HG03025 (cell line): ENCODE measurements around the gene DPP3.
A peak's percentile ranks its signal among the peaks of the same experiment; 100 is the strongest.
"Not testable (repeated sequence)": the region's sequence is repeated elsewhere in the genome, so short reads cannot be mapped to it uniquely, and the experiment has no call there.

Experiments
- ATAC-seq: cut with Tn5 transposase; IDR thresholded peaks from one replicate; pipeline ENCODE4 v1.9.1; 2021; ENCODE audit warnings: mild to moderate bottlenecking, moderate library complexity; ENCODE audit not compliant: unreplicated experiment, low FRiP score

DPP3 gene

DNA sequence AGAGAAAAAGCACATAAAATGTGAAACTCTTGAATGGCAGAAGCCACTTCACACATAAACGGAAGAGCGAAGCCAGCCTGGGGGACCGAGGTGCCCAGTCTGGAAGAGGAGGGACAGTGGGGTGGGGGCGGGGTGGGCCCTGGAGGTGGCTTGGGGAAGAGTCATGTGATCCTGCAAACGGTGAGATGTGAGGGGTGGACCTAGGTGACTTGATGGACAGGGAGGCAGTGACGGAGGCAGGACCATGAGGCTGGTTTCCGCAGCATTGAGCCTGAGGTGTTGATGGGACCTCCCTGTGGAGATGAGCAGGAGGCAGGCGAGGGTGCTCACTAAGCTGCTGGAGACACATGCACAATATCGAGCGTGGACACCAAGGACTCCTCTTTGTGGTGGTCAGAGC, 48.8 kb downstream of the DPP3 start:
- no peak for ATAC-seq

DNA sequence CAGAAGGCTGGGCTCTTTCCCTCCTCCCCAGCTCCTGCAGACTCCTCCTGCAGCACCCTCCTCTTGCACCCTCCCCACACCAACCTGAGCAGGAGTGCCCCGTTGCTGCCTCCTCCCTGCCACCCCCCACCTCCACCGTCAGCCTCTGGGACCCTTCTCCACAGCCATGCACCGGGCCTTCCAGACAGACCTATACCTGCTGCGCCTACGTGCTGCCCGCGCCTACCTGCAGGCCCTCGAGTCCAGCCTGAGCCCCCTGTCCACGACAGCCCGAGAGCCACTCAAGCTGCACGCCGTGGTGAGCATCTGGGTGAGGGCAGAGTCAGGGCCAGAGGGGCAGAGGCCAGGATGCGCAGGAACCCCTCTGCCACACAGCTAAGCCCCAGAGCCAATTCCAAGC, 49.4 kb downstream of the DPP3 start:
- ATAC-seq: no peak

DNA sequence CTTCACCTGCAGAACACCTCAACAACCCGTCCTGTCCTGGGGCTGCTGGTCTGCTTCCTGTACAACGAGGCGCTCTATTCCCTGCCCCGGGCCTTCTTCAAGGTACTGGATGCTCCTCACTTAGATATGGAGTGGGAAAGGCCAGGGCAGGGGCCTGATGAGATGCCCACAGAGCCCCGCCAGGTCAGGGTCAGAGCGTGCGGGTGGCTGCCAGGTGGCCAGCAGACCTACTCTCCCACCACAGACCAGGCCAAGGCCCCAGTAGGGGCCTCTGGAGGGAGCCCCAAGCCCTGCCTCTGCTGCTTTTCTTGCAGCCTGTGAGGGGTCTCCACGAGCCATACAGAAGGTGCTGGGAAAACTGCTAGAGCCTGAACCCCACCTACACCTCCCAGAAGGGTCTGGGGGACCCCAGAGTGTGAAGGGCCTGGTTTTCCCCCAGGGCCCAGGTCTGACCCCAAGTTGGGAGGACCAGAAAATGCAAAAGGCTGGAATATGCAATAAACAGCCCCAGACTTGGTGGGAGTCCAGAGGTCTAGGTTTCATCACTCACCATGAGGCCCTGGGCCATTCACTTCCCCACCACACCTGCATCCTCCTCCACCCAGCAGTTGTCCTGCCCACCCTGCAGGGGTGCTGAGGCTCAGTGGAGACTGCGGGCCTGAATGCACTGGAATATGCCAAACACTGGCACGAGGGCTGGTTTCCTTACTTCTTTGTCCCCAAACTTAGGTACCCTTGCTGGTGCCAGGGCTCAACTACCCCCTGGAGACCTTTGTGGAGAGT, 50.9 kb downstream of the DPP3 start:
- no peak for ATAC-seq

DNA sequence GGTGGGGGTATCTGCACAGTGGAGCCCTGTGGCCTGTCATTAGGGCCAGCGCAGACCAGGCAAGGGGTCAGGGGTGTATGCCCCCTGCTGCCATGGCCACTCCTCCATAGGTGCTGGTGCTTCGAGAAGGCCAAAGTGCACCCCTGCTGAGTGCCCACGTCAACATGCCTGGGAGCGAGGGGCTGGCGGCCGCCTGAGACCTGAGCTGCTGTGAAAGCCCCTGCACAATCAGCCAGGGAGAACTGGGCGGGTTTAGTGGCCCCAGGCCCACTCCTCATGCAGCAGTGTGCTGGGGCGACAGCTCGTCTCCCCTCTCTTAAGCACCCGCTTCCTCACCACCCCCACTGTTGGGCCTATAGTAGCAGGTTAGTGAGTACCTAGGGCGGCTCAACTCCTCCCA, 51.6 kb downstream of the DPP3 start:
- no peak for ATAC-seq

- ATAC-seq: no peak
These were observed 52.5 kb downstream of the DPP3 start for GRCh38 chr11:66532784-66533183.

- ATAC-seq: no peak
These were observed 59.1 kb downstream of the DPP3 start for GRCh38 chr11:66539170-66539869.

DNA sequence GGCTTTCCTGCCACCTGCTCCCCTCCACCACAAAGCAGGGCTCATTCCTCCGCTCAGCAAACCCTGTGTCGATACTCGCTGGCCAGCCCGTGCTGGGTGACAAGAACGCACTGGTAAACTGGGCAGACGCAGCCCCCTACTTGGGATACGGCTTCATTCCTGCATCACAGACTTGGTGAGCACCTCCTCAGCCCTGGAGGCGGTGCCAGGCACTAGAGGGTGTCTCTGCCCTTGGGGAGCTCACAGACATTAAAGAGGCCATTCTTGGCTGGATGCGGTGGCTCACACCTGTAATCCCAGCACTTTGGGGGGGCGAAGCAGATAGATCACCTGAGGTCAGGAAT, 59.6 kb downstream of the DPP3 start:
- no peak for ATAC-seq

DNA sequence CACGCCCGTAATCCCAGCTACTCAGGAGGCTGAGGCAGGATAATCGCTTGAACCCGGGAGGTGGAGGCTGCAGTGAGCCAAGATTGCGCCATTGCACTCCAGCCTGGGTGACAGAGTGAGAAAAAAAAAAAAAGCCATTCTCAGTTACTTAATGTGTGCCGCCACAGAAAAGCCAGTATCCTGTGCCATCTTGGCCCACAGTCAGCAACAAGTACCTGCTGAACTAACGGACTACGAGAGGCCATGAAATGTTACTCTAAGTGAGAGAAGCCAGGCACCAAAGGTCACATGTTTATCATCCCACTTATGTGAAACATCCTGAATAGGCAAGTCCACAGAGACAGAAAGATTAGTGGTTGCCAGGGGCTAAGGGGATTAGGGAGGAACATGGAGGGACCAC, 60.4 kb downstream of the DPP3 start:
- not testable (repeated sequence) for ATAC-seq

DNA sequence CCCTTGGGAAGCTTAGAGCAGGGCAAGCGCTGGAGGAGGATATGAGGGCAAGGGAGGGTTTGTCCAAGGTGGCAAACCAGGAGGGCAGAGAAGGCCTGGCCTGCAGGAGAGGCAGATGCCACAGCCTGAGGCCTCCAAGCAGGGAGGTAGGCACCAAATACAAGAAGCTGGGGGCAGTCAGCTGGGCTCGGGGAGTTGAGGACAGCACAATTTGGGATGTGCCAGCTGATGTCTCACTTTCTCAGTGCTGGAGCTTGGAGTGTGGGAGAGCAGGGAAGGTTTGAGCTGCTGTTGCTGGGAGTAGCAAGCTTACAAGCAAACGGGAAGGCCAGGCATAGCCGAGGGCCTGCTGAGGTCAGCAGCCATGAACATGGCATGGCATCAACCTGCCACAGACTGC, 61.7 kb downstream of the DPP3 start:
- ATAC-seq: no peak

GRCh38 chr11:66542362-66542761, 62.1 kb downstream of the DPP3 start:
- no peak for ATAC-seq

GRCh38 chr11:66543263-66544107, 63.3 kb downstream of the DPP3 start:
- no peak for ATAC-seq

GRCh38 chr11:66544952-66545351, 64.7 kb downstream of the DPP3 start:
- not testable (repeated sequence) for ATAC-seq

DNA sequence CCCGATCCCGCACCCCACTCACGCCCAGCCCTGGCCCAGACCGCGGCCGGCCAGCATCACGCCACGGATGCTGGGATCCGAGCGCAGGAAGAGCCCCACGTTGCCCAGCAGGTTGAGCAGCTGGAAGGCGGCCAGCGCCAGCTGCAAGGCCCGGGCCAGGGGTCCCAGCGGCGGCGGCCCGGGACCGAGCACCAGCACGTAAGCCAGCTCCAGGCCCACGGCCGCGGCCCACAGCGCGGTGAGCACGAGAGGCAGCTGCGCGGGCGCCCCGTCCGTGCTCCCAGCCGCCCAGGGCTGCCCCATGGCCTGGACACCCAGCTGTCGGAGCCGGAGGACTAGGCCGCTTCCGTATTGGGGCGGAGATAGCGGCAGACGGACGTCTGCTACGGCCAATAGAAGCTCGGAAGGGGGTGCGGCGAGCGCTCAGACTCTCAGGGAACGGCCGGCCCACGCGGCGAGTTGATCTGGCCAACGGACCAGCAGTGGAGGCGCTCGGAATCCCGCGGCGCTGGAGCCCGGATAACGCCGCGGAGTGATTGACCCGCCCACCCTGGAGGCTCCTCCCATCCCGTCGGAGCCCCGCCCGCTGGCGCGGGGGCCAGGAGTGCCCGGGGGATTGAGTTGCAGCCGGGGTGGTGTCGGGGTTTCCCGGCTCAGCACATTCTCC, 65.6 kb downstream of the DPP3 start, which contains the start of gene ZDHHC24:
ZDHHC24 (minus strand) TSS at position 348 of the 667 bp plus-strand sequence; CDS start at position 303, 45 bp downstream.
- peak; percentile 85 for ATAC-seq

GRCh38 chr11:66546368-66546965, 66.2 kb downstream of the DPP3 start, which contains the start of gene ACTN3:
ACTN3 (plus strand) TSS chr11:66546903; CDS start chr11:66546938, 35 bp downstream.
- ATAC-seq: no peak

DNA sequence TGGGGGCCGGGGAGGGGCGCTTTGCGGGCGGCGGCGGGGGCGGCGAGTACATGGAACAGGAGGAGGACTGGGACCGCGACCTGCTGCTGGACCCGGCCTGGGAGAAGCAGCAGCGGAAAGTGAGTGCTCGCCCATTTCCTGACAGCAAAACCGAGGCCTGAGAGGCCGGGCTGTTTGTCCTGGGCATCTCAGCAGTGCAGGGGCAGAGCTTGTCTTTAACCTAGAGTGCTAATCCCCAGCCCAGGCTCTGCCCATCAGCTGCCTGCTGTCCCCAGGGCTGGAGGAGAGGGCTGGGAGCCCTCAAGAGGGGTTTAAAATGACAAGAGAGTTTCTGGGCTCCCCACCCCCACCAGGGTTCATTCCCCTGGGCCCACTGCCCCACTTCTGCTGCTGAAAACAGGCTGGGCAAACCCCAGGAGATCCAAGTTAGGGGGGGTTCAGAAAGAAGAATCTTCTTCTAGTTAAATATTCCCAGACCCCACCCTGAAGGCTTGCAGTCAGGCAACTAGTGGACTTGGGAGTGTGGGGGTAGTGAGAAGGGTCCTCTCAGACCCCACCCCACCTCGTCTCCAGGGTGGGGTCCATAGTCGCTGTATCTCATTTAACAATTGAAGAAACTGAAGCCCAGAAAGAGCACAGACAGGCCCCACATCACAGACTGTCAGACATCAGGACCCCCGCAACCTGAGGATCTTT, 66.9 kb downstream of the DPP3 start:
- ATAC-seq: no peak

DNA sequence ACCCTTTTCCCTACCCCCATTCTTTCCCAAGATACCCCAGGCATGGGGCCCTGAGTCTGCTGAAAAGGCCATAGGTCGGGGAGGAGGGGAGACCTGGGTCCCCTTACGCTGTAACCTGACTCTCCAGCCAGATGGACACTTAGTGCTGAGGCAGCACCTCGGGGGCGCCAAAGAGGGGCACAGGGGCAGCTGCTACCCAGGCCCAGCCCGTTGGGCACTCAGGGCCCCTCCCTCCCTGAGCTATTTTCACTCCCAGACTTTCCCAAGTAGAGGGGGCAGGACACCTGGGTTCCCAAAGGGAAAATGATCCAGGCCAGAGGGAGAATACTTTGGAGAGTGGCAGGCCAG, 67.4 kb downstream of the DPP3 start:
- ATAC-seq: no peak

GRCh38 chr11:66548041-66548440, 67.8 kb downstream of the DPP3 start:
- ATAC-seq: no peak

- no peak for ATAC-seq
These were observed 68.8 kb downstream of the DPP3 start for GRCh38 chr11:66548774-66549630.

- ATAC-seq: no peak
These were observed 69.5 kb downstream of the DPP3 start for GRCh38 chr11:66549696-66550095.
